CD4-positive, alpha-beta T cell (primary cell): ENCODE data around the gene TLK1. TPM values are rescaled to one million over a fixed set of nuclear protein-coding genes. Genes with fewer than 3 reads are reported as not detected.

Experiments used
- ATAC-seq: fragments of 200-7000 bp; cut with Tn5 transposase; one replicate; pipeline ENCODE4 v1.10.0; 2022; ENCODE audit warnings: mild to moderate bottlenecking; ENCODE audit not compliant: poor library complexity
- CTCF ChIA-PET: fragments of 350-600 bp; sonication (Branson Sonifier 250); formaldehyde crosslinking; loops from one replicate; lab custom pipeline; 2021; ENCODE audit warnings: antibody characterized with exemption, inconsistent platforms; lab: Charles Lee
- POLR2A ChIA-PET: fragments of 350-600 bp; sonication (Branson Sonifier 250); formaldehyde crosslinking; loops from one replicate; lab custom pipeline; 2021; ENCODE audit warnings: antibody characterized with exemption, inconsistent platforms; lab: Charles Lee
- DNase-seq, 14 experiments: peaks; one replicate each; pipeline ENCODE4 v3.0.0-alpha.2; 2013 to 2020; ENCODE audit warnings: mixed read lengths in 2 of 14
- H3K27ac ChIP-seq, 2 donors: one replicate each; pipeline versions ENCODE4 v1.5.1 to v1.7.0; 2013; ENCODE audit warnings: low read length in 2 of 2, low read depth in 1 of 2, mild to moderate bottlenecking in 1 of 2
- H3K27me3 ChIP-seq, 2 experiments: 1 replicate in 1 of 2; 2 replicates in 1 of 2; pipeline versions ENCODE4 v1.6.1 to v1.7.0; 2013; ENCODE audit warnings: low read length in 2 of 2, control low read depth in 1 of 2, mild to moderate bottlenecking in 1 of 2, moderate library complexity in 1 of 2; ENCODE audit not compliant: insufficient read depth in 2 of 2, control insufficient read depth in 1 of 2
- H3K36me3 ChIP-seq: one replicate; pipeline ENCODE4 v1.6.1; 2013; ENCODE audit warnings: low read length, control low read depth; ENCODE audit not compliant: insufficient read depth
- H3K4me1 ChIP-seq: one replicate; pipeline ENCODE4 v1.6.1; 2013; ENCODE audit warnings: low read length, control low read depth; ENCODE audit not compliant: insufficient read depth
- H3K4me3 ChIP-seq: one replicate; pipeline ENCODE4 v1.5.1; 2013; ENCODE audit warnings: mild to moderate bottlenecking, low read length, moderate library complexity
- H3K9me3 ChIP-seq, 2 experiments: 1 replicate in 1 of 2; 2 replicates in 1 of 2; pipeline versions ENCODE4 v1.6.1 to v1.7.0; 2013; ENCODE audit warnings: low read length in 2 of 2, mild to moderate bottlenecking in 2 of 2, control low read depth in 1 of 2, moderate library complexity in 1 of 2; ENCODE audit not compliant: control insufficient read depth in 1 of 2, insufficient read depth in 1 of 2
- H3K27ac Mint-ChIP-seq: one replicate; pipeline ENCODE4 v1.8.0; 2020; ENCODE audit warnings: mixed read lengths
- H3K27me3 Mint-ChIP-seq: one replicate; pipeline ENCODE4 v1.8.0; 2021; ENCODE audit warnings: mixed read lengths
- H3K36me3 Mint-ChIP-seq: one replicate; pipeline ENCODE4 v1.8.0; 2021; ENCODE audit warnings: low read depth, mixed read lengths
- H3K4me1 Mint-ChIP-seq: one replicate; pipeline ENCODE4 v1.8.0; 2021; ENCODE audit warnings: low read depth, mixed read lengths
- H3K4me3 Mint-ChIP-seq: one replicate; pipeline ENCODE4 v1.8.0; 2020; ENCODE audit warnings: mild to moderate bottlenecking, mixed read lengths
- H3K9me3 Mint-ChIP-seq: one replicate; pipeline ENCODE4 v1.8.0; 2020; ENCODE audit warnings: mixed read lengths
- CTCF ChIP-seq: fragments of 200-600 bp; IDR thresholded peaks from one replicate; pipeline ENCODE4 v1.8.0; 2022; ENCODE audit warnings: antibody characterized with exemption, mild to moderate bottlenecking
- intact Hi-C, 2 experiments: fragments of 100-400 bp; cut with DNase I in 1 of 2; cut with micrococcal nuclease in 1 of 2; formaldehyde crosslinking; loops; one replicate each; pipeline versions ENCODE4 v1.15.1 to v1.9.0; 2023 to 2025; cut with DNase I, micrococcal nuclease
- total RNA-seq, 174 experiments: library from RNA in 2 of 174; stranded (reverse) in 2 of 174; gene quantifications; one replicate each; pipeline ENCODE4 v1.2.3 and lab custom pipeline; 2021 to 2026

Gene TLK1
- total RNA-seq, 2 experiments from 2014 or later, result 135 to 138 TPM

- peak; percentile 81 to 96 (median 84) for DNase-seq
- POLR2A ChIA-PET, result interaction anchor here (0.6 to 3.7 kb wide), 8 partner anchors 44 to 460 kb away, joined by 3 to 29 read pairs (median 10); partner anchors contain the start of genes DCAF17, GORASP2, METTL8 and TLK1
- Mint-ChIP-seq H3K9me3 (no peaks in the 10 kb centered on the region), H3K36me3 (no peaks in the 10 kb centered on the region), H3K4me3 (peak overlapping the region; percentile 86), H3K27ac (peak overlapping the region; percentile 54), H3K4me1 (peaks cover 12% of the 10 kb centered on the region), H3K27me3 (no peaks in the 10 kb centered on the region)
- Histone ChIP-seq H3K4me3 (peak overlapping the region; percentile 86), H3K4me1 (peaks cover 16% of the 10 kb centered on the region), H3K36me3 (no peaks in the 10 kb centered on the region), H3K9me3 (no peaks in the 10 kb centered on the region), H3K27ac (peak overlapping the region in 1 of 2 donors; percentile 41), H3K27me3 (no peaks in the 10 kb centered on the region)
- CTCF ChIA-PET, result interaction anchor here (0.7 to 3.5 kb wide), 21 partner anchors 10 to 462 kb away, joined by 3 to 30 read pairs (median 4); partner anchors contain the start of genes DCAF17, GORASP2 and METTL8
- ATAC-seq, result peak; percentile 93
- intact Hi-C loops, result loop anchor here (1.0 to 10.0 kb wide), 6 partner anchors 45 to 443 kb away; no protein-coding TSS in a partner anchor
- TF ChIP-seq CTCF, result peak; percentile 72
Measured at GRCh38 chr2:170973492-170974303, 187.0 kb downstream of the TLK1 start.

GRCh38 chr2:170973225-170973491 is 187.5 kb downstream of the TLK1 start:
- TF ChIP-seq CTCF, result no peak
- ATAC-seq (no peak), DNase-seq (no peak)
- Histone ChIP-seq H3K4me3 (peak overlapping the region; percentile 86), H3K9me3 (no peaks in the 10 kb centered on the region), H3K27me3 (no peaks in the 10 kb centered on the region), H3K36me3 (no peaks in the 10 kb centered on the region), H3K4me1 (peaks cover 16% of the 10 kb centered on the region), H3K27ac (peak overlapping the region in 1 of 2 donors; percentile 31)
- H3K9me3 Mint-ChIP-seq, result no peaks in the 10 kb centered on the region
- H3K27me3 Mint-ChIP-seq, result no peaks in the 10 kb centered on the region
- peak overlapping the region; percentile 86 for H3K4me3 Mint-ChIP-seq
- H3K4me1 Mint-ChIP-seq, result peaks cover 12% of the 10 kb centered on the region
- H3K27ac Mint-ChIP-seq, result peak overlapping the region; percentile 54
- ChIA-PET POLR2A (interaction anchor here (0.9 to 3.7 kb wide), 7 partner anchors 44 to 461 kb away, joined by 3 to 29 read pairs (median 12); partner anchors contain the start of genes DCAF17, GORASP2, METTL8 and TLK1), CTCF (interaction anchor here (0.7 to 3.5 kb wide), 21 partner anchors 10 to 462 kb away, joined by 3 to 30 read pairs (median 4); partner anchors contain the start of genes DCAF17, GORASP2 and METTL8)
- H3K36me3 Mint-ChIP-seq, result no peaks in the 10 kb centered on the region
- intact Hi-C loops, result loop anchor here (1.0 to 10.0 kb wide), 6 partner anchors 45 to 443 kb away; no protein-coding TSS in a partner anchor

GRCh38 chr2:170972296-170973224 is 188.1 kb downstream of the TLK1 start:
- Mint-ChIP-seq H3K9me3 (no peaks in the 10 kb centered on the region), H3K4me1 (peaks cover 12% of the 10 kb centered on the region), H3K27ac (peak overlapping the region; percentile 54), H3K27me3 (no peaks in the 10 kb centered on the region), H3K36me3 (peaks cover 3% of the 10 kb centered on the region), H3K4me3 (peak overlapping the region; percentile 86)
- H3K9me3 ChIP-seq, result no peaks in the 10 kb centered on the region
- H3K36me3 ChIP-seq, result peaks cover 5% of the 10 kb centered on the region
- intact Hi-C loops, result loop anchor here (1.0 to 10.0 kb wide), 6 partner anchors 44 to 444 kb away; no protein-coding TSS in a partner anchor
- ChIA-PET POLR2A (interaction anchor here (0.7 to 3.7 kb wide), 8 partner anchors 43 to 461 kb away, joined by 3 to 29 read pairs (median 10); partner anchors contain the start of genes DCAF17, GORASP2, METTL8 and TLK1), CTCF (interaction anchor here (0.7 to 3.5 kb wide), 22 partner anchors 9 to 1109 kb away, joined by 3 to 30 read pairs (median 4); partner anchors contain the start of genes DCAF17, GORASP2 and METTL8)
- TF ChIP-seq CTCF, result no peak
- H3K27me3 ChIP-seq, result no peaks in the 10 kb centered on the region
- peak overlapping the region; percentile 86 for H3K4me3 ChIP-seq
- H3K27ac ChIP-seq, result peak overlapping the region in 1 of 2 donors; percentile 31
- H3K4me1 ChIP-seq, result peaks cover 16% of the 10 kb centered on the region
- DNase-seq (peak in 1 of 14 experiments; percentile 24), ATAC-seq (no peak)
